ENCODE results near the gene AWAT2. TPM values are rescaled to one million over a fixed set of nuclear protein-coding genes. Genes with fewer than 3 reads are reported as not detected.

Gene AWAT2
- total RNA-seq, 1 donor from 2014 or later: not detected

DNA sequence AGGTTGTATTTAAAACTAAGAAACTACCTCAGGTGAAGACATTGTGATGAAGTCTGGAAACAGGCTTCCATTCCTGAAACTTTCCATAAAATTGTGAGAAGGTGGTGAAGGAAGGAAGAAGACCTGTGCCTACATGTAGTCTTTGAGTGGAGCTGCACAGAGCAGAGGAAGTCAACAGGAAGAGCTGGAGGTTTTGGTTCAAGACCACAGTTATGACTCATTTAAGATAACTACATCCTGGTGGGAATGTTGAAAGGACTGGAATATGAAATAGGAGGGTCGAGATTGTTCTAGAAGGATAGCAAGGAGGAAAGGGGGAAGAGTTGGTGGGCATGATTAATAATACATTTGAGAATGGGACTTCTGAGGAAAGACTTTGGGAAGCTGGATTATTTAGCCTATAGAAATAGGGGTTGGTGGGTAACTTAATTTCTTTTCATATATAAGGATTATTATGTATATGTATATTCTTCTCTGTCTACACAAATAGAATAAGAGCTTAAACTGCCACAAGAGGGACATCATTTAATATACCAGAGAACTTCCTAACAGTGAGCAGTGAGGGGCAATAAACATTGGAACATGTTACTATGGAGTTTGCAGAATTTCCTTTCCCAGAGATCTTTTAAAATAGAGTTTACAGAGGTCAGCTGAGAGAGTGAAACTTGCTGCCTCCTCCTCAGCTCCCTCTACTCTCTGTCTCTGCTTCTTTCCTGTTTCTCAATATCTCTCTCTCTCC is 23.5 kb downstream of the AWAT2 start:
- intact Hi-C loops (cut with micrococcal nuclease): no loop called here
- ATAC-seq (ENCODE audit: low read depth): no peak
- H3K36me3 Mint-ChIP-seq (ENCODE audit: low read depth): no peaks in the 10 kb centered on the region
- CTCF ChIA-PET: no interaction called here
- TF ChIP-seq, protein P1, sequence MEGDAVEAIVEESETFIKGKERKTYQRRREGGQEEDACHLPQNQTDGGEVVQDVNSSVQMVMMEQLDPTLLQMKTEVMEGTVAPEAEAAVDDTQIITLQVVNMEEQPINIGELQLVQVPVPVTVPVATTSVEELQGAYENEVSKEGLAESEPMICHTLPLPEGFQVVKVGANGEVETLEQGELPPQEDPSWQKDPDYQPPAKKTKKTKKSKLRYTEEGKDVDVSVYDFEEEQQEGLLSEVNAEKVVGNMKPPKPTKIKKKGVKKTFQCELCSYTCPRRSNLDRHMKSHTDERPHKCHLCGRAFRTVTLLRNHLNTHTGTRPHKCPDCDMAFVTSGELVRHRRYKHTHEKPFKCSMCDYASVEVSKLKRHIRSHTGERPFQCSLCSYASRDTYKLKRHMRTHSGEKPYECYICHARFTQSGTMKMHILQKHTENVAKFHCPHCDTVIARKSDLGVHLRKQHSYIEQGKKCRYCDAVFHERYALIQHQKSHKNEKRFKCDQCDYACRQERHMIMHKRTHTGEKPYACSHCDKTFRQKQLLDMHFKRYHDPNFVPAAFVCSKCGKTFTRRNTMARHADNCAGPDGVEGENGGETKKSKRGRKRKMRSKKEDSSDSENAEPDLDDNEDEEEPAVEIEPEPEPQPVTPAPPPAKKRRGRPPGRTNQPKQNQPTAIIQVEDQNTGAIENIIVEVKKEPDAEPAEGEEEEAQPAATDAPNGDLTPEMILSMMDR (IDR thresholded peaks at IDR 0.05): no peak
- POLR2A ChIA-PET: no interaction called here
- no peak overlapping the region for H3K4me3 Mint-ChIP-seq
- DNase-seq: no peak
- H3K27me3 Mint-ChIP-seq: no peaks in the 10 kb centered on the region
- H3K27ac Mint-ChIP-seq: no peak overlapping the region
- no peaks in the 10 kb centered on the region for H3K9me3 Mint-ChIP-seq
- no peaks in the 10 kb centered on the region for H3K4me1 Mint-ChIP-seq

GRCh38 chrX:70025464-70025863 is 24.3 kb downstream of the AWAT2 start:
- intact Hi-C loops (cut with micrococcal nuclease): no loop called here
- Mint-ChIP-seq H3K9me3 (no peaks in the 10 kb centered on the region), H3K27ac (no peak overlapping the region), H3K27me3 (no peaks in the 10 kb centered on the region), H3K36me3 (ENCODE audit: low read depth) (no peaks in the 10 kb centered on the region), H3K4me3 (no peak overlapping the region), H3K4me1 (no peaks in the 10 kb centered on the region)
- DNase-seq: no peak
- TF ChIP-seq, protein P1 (IDR thresholded peaks at IDR 0.05): no peak
- CTCF ChIA-PET: no interaction called here
- no peak for ATAC-seq (ENCODE audit: low read depth)
- POLR2A ChIA-PET: no interaction called here

DNA sequence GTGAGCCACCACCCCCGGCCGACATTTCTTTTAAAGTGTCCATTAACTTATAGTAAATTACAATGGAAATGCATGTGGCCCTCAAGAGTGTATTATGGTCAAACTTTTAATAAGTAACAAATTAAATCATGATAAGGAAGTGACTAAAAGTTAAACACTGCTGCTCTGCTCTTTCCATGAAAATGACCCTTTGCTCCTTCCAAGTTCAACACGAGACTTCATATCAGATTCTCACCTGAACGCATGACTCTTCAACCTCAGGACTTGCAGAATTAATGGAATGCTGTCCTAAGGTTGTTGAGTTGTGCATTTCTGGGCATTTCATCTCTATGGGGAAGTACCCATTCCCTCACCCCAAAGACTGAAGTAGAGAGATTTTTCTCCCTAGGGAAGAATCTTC is 27.1 kb downstream of the AWAT2 start:
- POLR2A ChIA-PET: no interaction called here

GRCh38 chrX:70016513-70016912 is 33.2 kb downstream of the AWAT2 start:
- no peaks in the 10 kb centered on the region for H3K36me3 Mint-ChIP-seq (ENCODE audit: low read depth)
- no peak overlapping the region for H3K4me3 Mint-ChIP-seq
- ChIA-PET CTCF (no interaction called here), POLR2A (no interaction called here)
- no peaks in the 10 kb centered on the region for H3K27me3 Mint-ChIP-seq
- TF ChIP-seq, protein P1 (IDR thresholded peaks at IDR 0.05): no peak
- ATAC-seq (ENCODE audit: low read depth) (no peak), DNase-seq (no peak)
- intact Hi-C loops (cut with micrococcal nuclease): no loop called here
- H3K27ac Mint-ChIP-seq: no peak overlapping the region
- no peaks in the 10 kb centered on the region for H3K4me1 Mint-ChIP-seq
- no peaks in the 10 kb centered on the region for H3K9me3 Mint-ChIP-seq

More for the DNA sequence above, 27.1 kb downstream of the AWAT2 start:
- CTCF ChIA-PET: no interaction called here
- no peak for ATAC-seq (ENCODE audit: low read depth)
- Mint-ChIP-seq H3K9me3 (no peaks in the 10 kb centered on the region), H3K4me3 (no peak overlapping the region), H3K27me3 (no peaks in the 10 kb centered on the region), H3K4me1 (no peaks in the 10 kb centered on the region), H3K36me3 (ENCODE audit: low read depth) (no peaks in the 10 kb centered on the region), H3K27ac (no peak overlapping the region)
- DNase-seq: no peak
- intact Hi-C loops (cut with micrococcal nuclease): no loop called here
- TF ChIP-seq, protein P1 (IDR thresholded peaks at IDR 0.05): no peak

DNA sequence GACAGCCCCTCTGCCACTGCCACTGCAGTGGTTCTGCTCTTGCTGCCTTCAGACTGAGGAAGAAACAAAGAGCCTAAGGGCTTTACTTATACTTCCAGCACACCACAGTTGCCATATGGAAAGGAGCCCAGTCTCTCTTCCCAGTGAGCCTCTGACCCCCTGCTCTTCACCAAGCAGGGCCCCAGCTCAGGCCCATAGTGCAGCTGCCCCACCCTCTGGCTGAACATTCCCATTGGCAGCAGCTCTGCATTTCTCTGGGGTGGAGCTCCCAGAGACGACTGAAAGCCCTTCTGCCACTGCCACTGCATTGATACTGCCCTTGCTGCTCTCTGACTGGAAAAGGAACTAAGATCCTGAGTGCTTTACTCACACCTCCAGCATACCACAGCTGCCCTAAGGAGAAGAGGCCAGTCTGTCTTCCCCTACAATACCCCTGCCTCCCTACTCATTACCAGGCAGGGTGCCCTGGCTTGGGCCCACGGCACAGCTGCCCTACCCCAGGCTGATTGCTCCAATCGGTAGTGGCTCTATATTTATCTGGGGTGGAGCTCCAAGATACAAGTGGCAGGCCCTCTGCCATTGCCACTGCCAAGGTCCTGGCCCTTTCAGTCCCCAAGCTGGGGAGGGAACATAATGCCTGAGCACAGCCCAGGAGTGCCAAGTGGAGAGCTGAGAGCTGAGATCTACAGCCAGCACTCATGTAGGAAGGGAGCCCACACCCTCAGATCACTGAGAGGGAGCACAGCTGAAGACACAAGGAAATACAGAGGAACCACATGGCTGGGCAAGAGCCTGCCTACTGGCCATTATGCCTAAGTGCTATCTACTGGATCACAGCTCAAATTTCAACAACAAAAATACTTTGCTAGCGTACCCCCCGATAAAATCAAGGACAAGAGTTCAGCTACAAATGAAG is 36.0 kb downstream of the AWAT2 start:
- POLR2A ChIA-PET: no interaction called here
- Mint-ChIP-seq H3K27ac (no peak overlapping the region), H3K9me3 (no peaks in the 10 kb centered on the region), H3K36me3 (ENCODE audit: low read depth) (no peaks in the 10 kb centered on the region), H3K4me3 (no peak overlapping the region), H3K4me1 (no peaks in the 10 kb centered on the region), H3K27me3 (no peaks in the 10 kb centered on the region)
- no peak for DNase-seq
- CTCF ChIA-PET: no interaction called here
- intact Hi-C loops (cut with micrococcal nuclease): no loop called here
- TF ChIP-seq, protein P1 (IDR thresholded peaks at IDR 0.05): no peak
- ATAC-seq (ENCODE audit: low read depth): no peak

All from activated B cell treated with CpG ODN at 0.5 μM for 24 hours (primary cell).